HepG2 (cell line): Measurements from ENCODE around the gene ACSF3. TPM values are rescaled to one million over a fixed set of nuclear protein-coding genes. Genes with fewer than 3 reads are reported as not detected.

Source experiments
- DNMT3B ChIP-seq: conservative IDR thresholded peaks from 2 replicates; pipeline ENCODE4 v1.6.1; 2016; ENCODE audit warnings: missing biosample characterization, control low read depth
- HIVEP1 ChIP-seq: sonication (generic); formaldehyde crosslinking; IDR thresholded peaks from 2 replicates; pipeline ENCODE4 v1.4.0; 2020; ENCODE audit warnings: mild to moderate bottlenecking, missing genetic modification reagents
- HOXA5 ChIP-seq: sonication (generic); formaldehyde crosslinking; IDR thresholded peaks from 2 replicates; pipeline ENCODE4 v1.4.0; 2020; ENCODE audit warnings: missing genetic modification reagents
- KLF12 ChIP-seq: sonication (generic); formaldehyde crosslinking; IDR thresholded peaks from 2 replicates; pipeline ENCODE4 v1.4.0; 2020; ENCODE audit warnings: missing genetic modification reagents, borderline replicate concordance
- NCOR1 ChIP-seq: fragments of 200-600 bp; sonication (generic); IDR thresholded peaks from 2 replicates; pipeline ENCODE4 v1.7.0; 2017; ENCODE audit warnings: antibody characterized with exemption, low read length, borderline replicate concordance
- NR2F2 ChIP-seq: IDR thresholded peaks from 2 replicates; pipeline ENCODE4 v1.6.1; 2012; ENCODE audit warnings: low read depth, inconsistent platforms, borderline replicate concordance
- PAWR ChIP-seq: sonication (generic); formaldehyde crosslinking; IDR thresholded peaks from 2 replicates; pipeline ENCODE4 v1.4.0; 2020; ENCODE audit warnings: missing genetic modification reagents, mild to moderate bottlenecking, borderline replicate concordance
- POLR2A ChIP-seq, 2 experiments: IDR thresholded peaks; 2 replicates each; pipeline ENCODE4 v1.6.1; 2011; ENCODE audit warnings: low read depth in 2 of 2, low read length in 2 of 2, mild to moderate bottlenecking in 1 of 2, moderate library complexity in 1 of 2; ENCODE audit not compliant: insufficient read depth in 1 of 2
- REL ChIP-seq: sonication (generic); formaldehyde crosslinking; conservative IDR thresholded peaks from 2 replicates; pipeline ENCODE4 v1.8.0; 2022; ENCODE audit warnings: mild to moderate bottlenecking, missing genetic modification reagents, moderate library complexity
- SALL1 ChIP-seq: sonication (generic); formaldehyde crosslinking; IDR thresholded peaks from 2 replicates; pipeline ENCODE4 v1.8.0; 2022; ENCODE audit warnings: mild to moderate bottlenecking, missing genetic modification reagents
- TOPORS ChIP-seq: sonication (generic); formaldehyde crosslinking; IDR thresholded peaks from 2 replicates; pipeline ENCODE4 v1.8.0; 2023; ENCODE audit warnings: mild to moderate bottlenecking, missing genetic modification reagents
- ZNF251 ChIP-seq: sonication (generic); formaldehyde crosslinking; IDR thresholded peaks from 2 replicates; pipeline ENCODE4 v1.9.0; 2021; ENCODE audit warnings: mild to moderate bottlenecking, missing genetic modification reagents
- ZNF331 ChIP-seq: sonication (generic); formaldehyde crosslinking; IDR thresholded peaks from 2 replicates; pipeline ENCODE4 v1.4.0; 2020; ENCODE audit warnings: missing genetic modification reagents
- ZNF367 ChIP-seq: sonication (generic); formaldehyde crosslinking; IDR thresholded peaks from 2 replicates; pipeline ENCODE4 v1.4.0; 2020; ENCODE audit warnings: missing genetic modification reagents, borderline replicate concordance
- ZNF737 ChIP-seq: sonication (generic); formaldehyde crosslinking; IDR thresholded peaks from 2 replicates; pipeline ENCODE4 v1.5.0; 2020; ENCODE audit warnings: missing genetic modification reagents, mild to moderate bottlenecking, borderline replicate concordance
- polyA plus RNA-seq, 8 experiments: library from polyadenylated mRNA; depleted of rRNA in 3 of 8; stranded (reverse) in 7 of 8; unstranded in 1 of 8; fragments of >200 nt; fragmentation: Illumina TruSeq in 4 of 8; extraction: Trizol in 4 of 8; gene quantifications; 2 replicates each; pipeline versions ENCODE4 v1.2.1 to v1.2.3, GENCODE V29; 2011 to 2016; ENCODE audit warnings: low read depth in 4 of 8, missing spikeins in 1 of 8, mixed read lengths in 1 of 8; ENCODE audit not compliant: insufficient read depth in 1 of 8
- total RNA-seq, 5 experiments: library from RNA; depleted of rRNA; stranded (reverse); fragments of >200 nt; fragmentation: Illumina TruSeq; extraction: Trizol; gene quantifications; 2 replicates each; pipeline ENCODE4 v1.2.3, GENCODE V29; 2016; ENCODE audit warnings: low read depth in 1 of 5
- TF ChIP-seq, protein P1 (sequence below): IDR thresholded peaks from 2 replicates; pipeline ENCODE4 v1.6.1; 2016
- TF ChIP-seq, protein P2 (sequence below): IDR thresholded peaks from 2 replicates; pipeline ENCODE4 v1.6.1; 2016; ENCODE audit warnings: low read depth, control low read depth
- TF ChIP-seq, protein P3 (sequence below): sonication (generic); formaldehyde crosslinking; IDR thresholded peaks from 2 replicates; pipeline ENCODE4; 2020; ENCODE audit warnings: missing genetic modification reagents, mild to moderate bottlenecking, borderline replicate concordance
- TF ChIP-seq, protein P4 (sequence below): IDR thresholded peaks from 2 replicates; pipeline ENCODE4 v1.6.1; 2012; ENCODE audit warnings: low read depth, low read length, improper control_type of control experiment
- TF ChIP-seq, protein P5 (sequence below): sonication (generic); formaldehyde crosslinking; conservative IDR thresholded peaks from 2 replicates; pipeline ENCODE4 v1.8.0; 2022; ENCODE audit warnings: low read depth, missing genetic modification reagents

Gene ACSF3
- total and polyA plus RNA-seq, 2 of the 13 experiments (the other 11 are each of a cell fraction or from before 2014, with no cell fraction given) = 14.9 to 30.6 TPM

DNA sequence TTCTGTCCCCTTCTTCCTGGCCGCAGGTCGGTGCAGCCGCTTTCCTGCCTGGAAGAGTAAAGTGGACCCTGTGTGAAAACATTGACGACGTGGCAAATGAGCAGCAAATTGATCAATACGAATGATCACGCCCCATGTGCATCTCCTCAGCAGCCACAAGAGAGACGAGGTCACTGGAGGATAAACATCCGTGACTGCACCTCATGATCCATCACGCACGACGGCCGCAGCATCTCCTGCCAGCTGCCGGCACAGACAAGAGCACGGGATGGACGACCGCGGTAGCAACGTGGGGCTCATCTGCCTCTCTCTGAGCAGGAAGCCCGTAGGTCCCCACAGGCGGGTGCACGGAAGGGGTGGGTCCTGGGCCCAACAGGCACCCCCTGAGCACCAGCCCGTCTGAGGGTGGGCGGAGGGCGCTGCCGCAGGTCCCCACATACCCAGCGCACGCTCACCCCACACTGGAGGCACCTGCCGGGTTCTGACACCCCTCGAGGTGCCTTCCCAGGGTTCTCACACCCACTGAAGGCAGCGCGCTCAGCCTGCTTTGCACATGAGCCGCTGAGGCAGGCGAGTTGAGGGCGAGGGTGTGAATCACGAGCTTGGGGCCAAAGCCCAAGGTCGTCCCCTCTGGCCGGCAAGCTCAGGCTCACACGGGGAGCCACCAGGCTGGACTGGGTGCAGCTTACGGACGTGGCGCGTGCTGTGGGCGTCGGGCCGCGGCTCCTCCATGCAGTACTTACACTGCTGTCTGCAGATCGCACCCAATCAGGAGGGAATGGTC, 65.6 kb downstream of the ACSF3 start (continued):
- TF ChIP-seq SALL1 (CRISPR knock-in tag) (peak; percentile 95), ZNF367 (CRISPR knock-in tag) (no peak), DNMT3B (no peak), HOXA5 (CRISPR knock-in tag) (0 out of 2 replicates have a peak, but pooled peaks have one; percentile 68), NCOR1 (no peak; the same call in 1 of the 2 replicates), ZNF251 (CRISPR knock-in tag) (peak; percentile 85; the same call in 1 of the 2 replicates), ZNF737 (CRISPR knock-in tag) (0 out of 2 replicates have a peak, but pooled peaks have one; percentile 43), NR2F2 (no peak), REL (no peak), PAWR (CRISPR knock-in tag) (peak; percentile 78; the same call in 1 of the 2 replicates), HIVEP1 (CRISPR knock-in tag) (no peak; the same call in 1 of the 2 replicates), KLF12 (CRISPR knock-in tag) (no peak), TOPORS (CRISPR knock-in tag) (peak; percentile 90), ZNF331 (CRISPR knock-in tag) (peak; percentile 90), POLR2A (IDR thresholded peaks at IDR 0.05; ENCODE audit: insufficient read depth in 1 of 2, low read depth in 2 of 2, low read length in 2 of 2) (no peak)
- TF ChIP-seq, protein P1, sequence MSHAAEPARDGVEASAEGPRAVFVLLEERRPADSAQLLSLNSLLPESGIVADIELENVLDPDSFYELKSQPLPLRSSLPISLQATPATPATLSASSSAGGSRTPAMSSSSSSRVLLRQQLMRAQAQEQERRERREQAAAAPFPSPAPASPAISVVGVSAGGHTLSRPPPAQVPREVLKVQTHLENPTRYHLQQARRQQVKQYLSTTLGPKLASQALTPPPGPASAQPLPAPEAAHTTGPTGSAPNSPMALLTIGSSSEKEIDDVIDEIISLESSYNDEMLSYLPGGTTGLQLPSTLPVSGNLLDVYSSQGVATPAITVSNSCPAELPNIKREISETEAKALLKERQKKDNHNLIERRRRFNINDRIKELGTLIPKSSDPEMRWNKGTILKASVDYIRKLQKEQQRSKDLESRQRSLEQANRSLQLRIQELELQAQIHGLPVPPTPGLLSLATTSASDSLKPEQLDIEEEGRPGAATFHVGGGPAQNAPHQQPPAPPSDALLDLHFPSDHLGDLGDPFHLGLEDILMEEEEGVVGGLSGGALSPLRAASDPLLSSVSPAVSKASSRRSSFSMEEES (CRISPR knock-in tag) = peak; percentile 96
- TF ChIP-seq, protein P2, sequence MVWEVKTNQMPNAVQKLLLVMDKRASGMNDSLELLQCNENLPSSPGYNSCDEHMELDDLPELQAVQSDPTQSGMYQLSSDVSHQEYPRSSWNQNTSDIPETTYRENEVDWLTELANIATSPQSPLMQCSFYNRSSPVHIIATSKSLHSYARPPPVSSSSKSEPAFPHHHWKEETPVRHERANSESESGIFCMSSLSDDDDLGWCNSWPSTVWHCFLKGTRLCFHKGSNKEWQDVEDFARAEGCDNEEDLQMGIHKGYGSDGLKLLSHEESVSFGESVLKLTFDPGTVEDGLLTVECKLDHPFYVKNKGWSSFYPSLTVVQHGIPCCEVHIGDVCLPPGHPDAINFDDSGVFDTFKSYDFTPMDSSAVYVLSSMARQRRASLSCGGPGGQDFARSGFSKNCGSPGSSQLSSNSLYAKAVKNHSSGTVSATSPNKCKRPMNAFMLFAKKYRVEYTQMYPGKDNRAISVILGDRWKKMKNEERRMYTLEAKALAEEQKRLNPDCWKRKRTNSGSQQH (CRISPR knock-in tag) = peak; percentile 49; the same call in 1 of the 2 replicates
- TF ChIP-seq, protein P3, sequence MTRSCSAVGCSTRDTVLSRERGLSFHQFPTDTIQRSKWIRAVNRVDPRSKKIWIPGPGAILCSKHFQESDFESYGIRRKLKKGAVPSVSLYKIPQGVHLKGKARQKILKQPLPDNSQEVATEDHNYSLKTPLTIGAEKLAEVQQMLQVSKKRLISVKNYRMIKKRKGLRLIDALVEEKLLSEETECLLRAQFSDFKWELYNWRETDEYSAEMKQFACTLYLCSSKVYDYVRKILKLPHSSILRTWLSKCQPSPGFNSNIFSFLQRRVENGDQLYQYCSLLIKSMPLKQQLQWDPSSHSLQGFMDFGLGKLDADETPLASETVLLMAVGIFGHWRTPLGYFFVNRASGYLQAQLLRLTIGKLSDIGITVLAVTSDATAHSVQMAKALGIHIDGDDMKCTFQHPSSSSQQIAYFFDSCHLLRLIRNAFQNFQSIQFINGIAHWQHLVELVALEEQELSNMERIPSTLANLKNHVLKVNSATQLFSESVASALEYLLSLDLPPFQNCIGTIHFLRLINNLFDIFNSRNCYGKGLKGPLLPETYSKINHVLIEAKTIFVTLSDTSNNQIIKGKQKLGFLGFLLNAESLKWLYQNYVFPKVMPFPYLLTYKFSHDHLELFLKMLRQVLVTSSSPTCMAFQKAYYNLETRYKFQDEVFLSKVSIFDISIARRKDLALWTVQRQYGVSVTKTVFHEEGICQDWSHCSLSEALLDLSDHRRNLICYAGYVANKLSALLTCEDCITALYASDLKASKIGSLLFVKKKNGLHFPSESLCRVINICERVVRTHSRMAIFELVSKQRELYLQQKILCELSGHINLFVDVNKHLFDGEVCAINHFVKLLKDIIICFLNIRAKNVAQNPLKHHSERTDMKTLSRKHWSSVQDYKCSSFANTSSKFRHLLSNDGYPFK (CRISPR knock-in tag) = no peak
- TF ChIP-seq, protein P4, sequence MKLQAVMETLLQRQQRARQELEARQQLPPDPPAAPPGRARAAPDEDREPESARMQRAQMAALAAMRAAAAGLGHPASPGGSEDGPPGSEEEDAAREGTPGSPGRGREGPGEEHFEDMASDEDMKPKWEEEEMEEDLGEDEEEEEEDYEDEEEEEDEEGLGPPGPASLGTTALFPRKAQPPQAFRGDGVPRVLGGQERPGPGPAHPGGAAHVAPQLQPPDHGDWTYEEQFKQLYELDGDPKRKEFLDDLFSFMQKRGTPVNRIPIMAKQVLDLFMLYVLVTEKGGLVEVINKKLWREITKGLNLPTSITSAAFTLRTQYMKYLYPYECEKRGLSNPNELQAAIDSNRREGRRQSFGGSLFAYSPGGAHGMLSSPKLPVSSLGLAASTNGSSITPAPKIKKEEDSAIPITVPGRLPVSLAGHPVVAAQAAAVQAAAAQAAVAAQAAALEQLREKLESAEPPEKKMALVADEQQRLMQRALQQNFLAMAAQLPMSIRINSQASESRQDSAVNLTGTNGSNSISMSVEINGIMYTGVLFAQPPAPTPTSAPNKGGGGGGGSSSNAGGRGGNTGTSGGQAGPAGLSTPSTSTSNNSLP = no peak
- TF ChIP-seq, protein P5, sequence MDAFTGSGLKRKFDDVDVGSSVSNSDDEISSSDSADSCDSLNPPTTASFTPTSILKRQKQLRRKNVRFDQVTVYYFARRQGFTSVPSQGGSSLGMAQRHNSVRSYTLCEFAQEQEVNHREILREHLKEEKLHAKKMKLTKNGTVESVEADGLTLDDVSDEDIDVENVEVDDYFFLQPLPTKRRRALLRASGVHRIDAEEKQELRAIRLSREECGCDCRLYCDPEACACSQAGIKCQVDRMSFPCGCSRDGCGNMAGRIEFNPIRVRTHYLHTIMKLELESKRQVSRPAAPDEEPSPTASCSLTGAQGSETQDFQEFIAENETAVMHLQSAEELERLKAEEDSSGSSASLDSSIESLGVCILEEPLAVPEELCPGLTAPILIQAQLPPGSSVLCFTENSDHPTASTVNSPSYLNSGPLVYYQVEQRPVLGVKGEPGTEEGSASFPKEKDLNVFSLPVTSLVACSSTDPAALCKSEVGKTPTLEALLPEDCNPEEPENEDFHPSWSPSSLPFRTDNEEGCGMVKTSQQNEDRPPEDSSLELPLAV = peak; percentile 90; the same call in 1 of the 2 replicates
